Mucosa of descending colon (tissue), 3 donors: ENCODE results near the gene SLC43A2. TPM values are rescaled to one million over a fixed set of nuclear protein-coding genes. Genes with fewer than 3 reads are reported as not detected.
"Not testable (repeated sequence)": the region's sequence is repeated elsewhere in the genome, so short reads cannot be mapped to it uniquely, and the experiment has no call there.

ENCODE experiments used
- ATAC-seq: fragments of 200-7000 bp; cut with Tn5 transposase; one replicate; pipeline ENCODE4 v1.9.1; 2020; ENCODE audit warnings: mild to moderate bottlenecking, moderate library complexity
- DNase-seq, 3 donors: peaks; one replicate each; pipeline ENCODE4 v3.0.0-alpha.2; 2020
- H3K36me3 ChIP-seq: fragments of 200-600 bp; one replicate; pipeline ENCODE4 v1.8.0; 2021; ENCODE audit warnings: low read depth, mild to moderate bottlenecking
- H3K4me1 ChIP-seq: fragments of 200-600 bp; one replicate; pipeline ENCODE4 v1.8.0; 2021; ENCODE audit warnings: low read depth, mild to moderate bottlenecking
- H3K4me3 ChIP-seq: fragments of 200-600 bp; one replicate; pipeline ENCODE4 v1.8.0; 2021; ENCODE audit warnings: mild to moderate bottlenecking
- H3K9me3 ChIP-seq: fragments of 200-600 bp; one replicate; pipeline ENCODE4 v1.8.0; 2021; ENCODE audit warnings: mild to moderate bottlenecking
- intact Hi-C, 2 donors: fragments of 100-400 bp; cut with DNase I in 1 of 2; cut with micrococcal nuclease in 1 of 2; formaldehyde crosslinking; loops; one replicate each; pipeline versions ENCODE4 v1.11.0 to v1.11.1; 2022; cut with DNase I, micrococcal nuclease
- total RNA-seq, 3 donors: library from RNA; stranded (reverse); fragmentation: NEBNext Ultra II Directional in 2 of 3; extraction: Animal tissue kit (Norgen Biotek cat#: 25700) in 2 of 3; gene quantifications; one replicate each; pipeline versions ENCODE4 v1.2.1 to v1.2.4, GENCODE V29; 2021 to 2023
- TF ChIP-seq, protein P1 (sequence below): fragments of 200-600 bp; IDR thresholded peaks from one replicate; pipeline ENCODE4 v1.8.0; 2022; ENCODE audit warnings: antibody characterized with exemption, mild to moderate bottlenecking
- donor health status: DM: no; HTN: no; CAD: no; lungs with moderate emphysema.
- donor health status: DM: no; HTN: no; CAD: no.
- donor health status: DM: no; HTN: yes; CAD: no.

The SLC43A2 gene
- total RNA-seq, 3 donors from 2014 or later: 12.7 to 30.8 (median 23.7) TPM

DNA sequence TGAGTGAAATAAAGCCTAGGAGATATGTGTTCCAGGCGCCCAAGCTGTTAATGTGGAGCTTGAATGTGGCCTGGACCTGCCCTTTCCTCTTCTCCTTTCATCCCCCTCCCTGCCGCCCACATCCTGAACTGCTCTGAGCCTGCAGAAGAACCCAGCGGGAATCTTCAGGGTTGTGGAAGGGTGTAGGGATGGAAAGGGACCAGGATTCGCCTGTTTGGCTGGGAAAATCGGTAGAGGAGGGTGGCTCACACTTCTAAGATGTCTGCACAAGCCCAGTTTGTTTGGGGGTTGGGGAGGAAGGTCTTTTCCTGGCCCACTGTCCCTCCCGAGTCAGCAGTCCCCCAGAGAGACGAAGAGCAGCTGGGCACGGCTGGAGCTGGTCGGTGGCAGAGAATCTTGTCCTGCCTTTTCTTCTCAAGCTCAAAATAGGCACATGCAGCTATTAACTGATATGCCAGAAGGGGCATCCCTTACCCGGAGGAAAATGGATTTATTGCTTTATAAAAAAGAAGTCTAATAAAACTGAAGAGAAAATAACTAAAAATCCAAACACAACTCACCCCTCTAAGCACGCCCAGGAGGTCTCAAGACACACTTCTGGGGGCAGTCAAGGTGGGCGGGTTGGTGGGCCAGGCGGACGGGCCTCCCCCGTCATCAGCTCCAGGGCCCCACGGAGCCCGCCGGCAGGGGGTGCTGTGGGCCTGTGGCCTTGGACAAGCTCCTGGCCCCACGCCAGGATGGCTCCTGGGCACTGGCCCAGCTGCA is 54.5 kb downstream of the SLC43A2 start:
- DNase-seq: peak; percentile 89 to 92 (median 92)
- intact Hi-C loops: loop anchor here in 1 of 2 donors (2.0 kb wide), 1 partner anchor 57 kb away; no protein-coding TSS in a partner anchor
- ATAC-seq: peak; percentile 85
- Histone ChIP-seq H3K36me3 (no peaks in the 10 kb centered on the region), H3K9me3 (no peaks in the 10 kb centered on the region), H3K4me1 (peaks cover 15% of the 10 kb centered on the region), H3K4me3 (no peak overlapping the region)
- TF ChIP-seq, protein P1, sequence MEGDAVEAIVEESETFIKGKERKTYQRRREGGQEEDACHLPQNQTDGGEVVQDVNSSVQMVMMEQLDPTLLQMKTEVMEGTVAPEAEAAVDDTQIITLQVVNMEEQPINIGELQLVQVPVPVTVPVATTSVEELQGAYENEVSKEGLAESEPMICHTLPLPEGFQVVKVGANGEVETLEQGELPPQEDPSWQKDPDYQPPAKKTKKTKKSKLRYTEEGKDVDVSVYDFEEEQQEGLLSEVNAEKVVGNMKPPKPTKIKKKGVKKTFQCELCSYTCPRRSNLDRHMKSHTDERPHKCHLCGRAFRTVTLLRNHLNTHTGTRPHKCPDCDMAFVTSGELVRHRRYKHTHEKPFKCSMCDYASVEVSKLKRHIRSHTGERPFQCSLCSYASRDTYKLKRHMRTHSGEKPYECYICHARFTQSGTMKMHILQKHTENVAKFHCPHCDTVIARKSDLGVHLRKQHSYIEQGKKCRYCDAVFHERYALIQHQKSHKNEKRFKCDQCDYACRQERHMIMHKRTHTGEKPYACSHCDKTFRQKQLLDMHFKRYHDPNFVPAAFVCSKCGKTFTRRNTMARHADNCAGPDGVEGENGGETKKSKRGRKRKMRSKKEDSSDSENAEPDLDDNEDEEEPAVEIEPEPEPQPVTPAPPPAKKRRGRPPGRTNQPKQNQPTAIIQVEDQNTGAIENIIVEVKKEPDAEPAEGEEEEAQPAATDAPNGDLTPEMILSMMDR: peak; percentile 89

DNA sequence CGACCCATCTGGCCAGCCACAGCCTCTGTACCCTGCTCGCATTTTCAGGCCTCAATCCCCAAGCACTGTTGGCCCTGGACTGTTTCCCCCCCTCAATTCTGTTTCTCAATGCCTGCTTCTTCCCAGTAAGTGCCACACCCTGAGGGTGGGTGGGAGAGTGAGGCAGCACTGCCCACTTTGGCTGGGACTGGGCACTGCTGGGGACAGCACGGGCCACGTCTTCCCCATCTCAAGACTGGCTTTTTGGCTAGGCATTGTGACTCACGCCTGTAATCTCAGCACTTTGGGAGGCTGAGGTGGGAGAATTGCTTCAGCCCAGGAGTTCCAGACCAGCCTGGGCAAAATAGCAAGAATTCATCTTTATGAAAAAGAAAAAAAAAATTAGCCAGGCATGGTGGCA is 56.0 kb downstream of the SLC43A2 start:
- not testable (repeated sequence) for ATAC-seq, DNase-seq, H3K4me3 ChIP-seq, H3K36me3 ChIP-seq, H3K9me3 ChIP-seq
- H3K4me1 ChIP-seq: peaks cover 12% of the 10 kb centered on the region
- intact Hi-C loops: loop anchor here in 1 of 2 donors (2.0 kb wide), 1 partner anchor 58 kb away; no protein-coding TSS in a partner anchor

DNA sequence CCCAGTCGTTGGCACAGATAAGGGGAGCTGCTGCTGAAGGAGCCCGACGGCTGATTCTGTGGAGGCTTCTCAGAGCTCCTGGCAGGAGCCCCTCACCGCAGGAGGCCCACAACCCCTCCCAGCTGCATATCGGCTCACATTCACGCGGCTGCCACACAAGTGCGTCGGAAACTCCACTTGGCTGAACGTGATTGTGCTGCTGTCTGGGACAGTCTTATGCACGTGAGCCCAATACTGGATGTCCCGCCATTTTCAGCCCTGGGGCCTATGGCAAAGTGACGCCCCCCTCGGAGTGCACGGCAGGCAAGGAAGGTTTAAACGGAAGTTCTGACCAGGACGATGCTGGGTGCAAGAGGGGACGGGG is 57.3 kb downstream of the SLC43A2 start:
- TF ChIP-seq, protein P1: no peak
- intact Hi-C loops: no loop called here
- Histone ChIP-seq H3K4me1 (peaks cover 11% of the 10 kb centered on the region), H3K4me3 (no peak overlapping the region), H3K9me3 (no peaks in the 10 kb centered on the region), H3K36me3 (no peaks in the 10 kb centered on the region)
- ATAC-seq (no peak), DNase-seq (no peak)

DNA sequence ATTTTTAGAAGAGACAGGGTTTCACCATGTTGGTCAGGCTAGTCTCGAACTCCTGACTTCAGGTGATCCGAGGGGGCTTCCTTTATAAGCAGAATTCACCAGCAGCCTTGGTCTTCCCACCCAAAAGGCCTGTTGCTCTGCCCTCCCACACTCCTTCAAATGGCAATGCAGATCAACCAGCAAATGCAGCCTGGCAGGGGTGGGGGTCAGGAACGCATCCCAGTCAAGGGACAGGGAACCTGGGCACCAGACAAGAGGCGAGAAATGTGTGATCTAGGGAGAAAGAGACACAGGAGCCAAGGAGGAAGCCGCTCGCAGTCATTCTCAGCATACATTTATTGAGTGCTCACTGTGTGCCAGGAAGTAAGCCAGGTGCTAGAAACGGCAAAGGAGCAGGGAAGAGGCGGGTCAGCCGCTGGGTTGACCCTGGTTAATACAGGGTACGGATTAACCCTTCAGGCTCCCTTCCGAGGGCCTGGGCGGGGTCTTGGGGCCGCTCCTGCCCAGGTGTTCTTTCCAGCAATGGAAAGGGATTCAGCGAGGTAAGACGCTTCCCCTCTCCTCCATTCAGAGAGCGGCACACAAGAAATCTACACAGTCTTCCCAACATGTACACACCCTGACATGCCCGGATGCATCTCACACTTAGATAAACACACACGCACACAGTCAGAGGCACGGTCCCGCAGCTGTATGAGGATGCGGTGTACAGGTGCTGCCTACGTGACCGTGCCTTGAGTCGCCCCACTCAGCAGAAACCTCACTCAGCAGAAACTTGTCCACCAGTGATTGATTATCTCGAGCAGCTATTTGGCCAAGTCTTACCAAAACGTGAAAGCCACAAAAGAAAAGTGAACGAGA is 59.5 kb downstream of the SLC43A2 start:
- Histone ChIP-seq H3K36me3 (no peaks in the 10 kb centered on the region), H3K9me3 (no peaks in the 10 kb centered on the region), H3K4me1 (peaks cover 4% of the 10 kb centered on the region), H3K4me3 (no peak overlapping the region)
- intact Hi-C loops: no loop called here
- peak; percentile 78 for ATAC-seq
- no peak for DNase-seq
- TF ChIP-seq, protein P1: no peak

DNA sequence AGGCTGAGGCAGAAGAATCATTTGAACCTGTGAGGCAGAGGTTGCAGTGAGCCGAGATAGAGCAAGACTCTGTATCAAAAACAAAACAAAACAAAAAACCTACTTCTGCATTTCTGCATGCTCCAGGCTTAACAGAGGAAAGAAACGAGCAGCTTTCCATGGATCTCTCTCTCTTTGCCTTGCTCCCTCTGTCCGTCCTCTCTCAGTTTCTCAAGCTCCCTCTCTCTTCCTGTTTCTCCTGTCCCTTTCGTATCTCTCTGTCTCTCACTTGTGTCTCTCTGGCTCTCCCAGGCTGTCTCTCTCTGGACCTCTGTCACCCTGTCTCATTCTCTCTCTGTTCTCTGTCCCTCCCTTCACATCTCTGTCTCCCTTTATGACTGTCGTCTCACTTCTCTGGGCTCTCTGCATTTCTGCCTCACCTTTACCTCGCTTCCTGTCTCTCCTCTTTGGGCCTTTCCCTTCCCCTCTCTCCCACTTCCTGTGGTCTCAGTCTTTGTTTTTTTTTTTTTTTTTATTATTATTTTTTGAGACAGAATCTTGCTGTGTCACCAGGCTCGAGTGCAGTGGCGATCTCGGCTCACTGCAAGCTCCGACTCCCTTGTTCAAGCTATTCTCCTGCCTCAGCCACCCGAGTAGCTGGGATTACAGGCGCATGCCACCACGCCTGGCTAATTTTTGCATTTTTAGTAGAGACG is 62.0 kb downstream of the SLC43A2 start:
- intact Hi-C loops: no loop called here
- no peaks in the 10 kb centered on the region for H3K36me3 ChIP-seq
- ATAC-seq (no peak), DNase-seq (no peak)
- no peaks in the 10 kb centered on the region for H3K9me3 ChIP-seq
- H3K4me3 ChIP-seq: no peak overlapping the region
- TF ChIP-seq, protein P1: no peak
- peaks cover 8% of the 10 kb centered on the region for H3K4me1 ChIP-seq
